Right lobe of liver (tissue), 4 donors: ENCODE measurements around the gene PSMC5.

Experiments
- CTCF ChIP-seq, 4 donors: fragments of 200-600 bp in 3 of 4; fragments of 450-650 bp in 1 of 4; IDR thresholded peaks; one replicate each; pipeline versions ENCODE4 v1.5.1 to v1.8.0; 2016 to 2022; ENCODE audit warnings: antibody characterized with exemption in 4 of 4, mild to moderate bottlenecking in 2 of 4
- POLR2A ChIP-seq: fragments of 450-650 bp; IDR thresholded peaks from one replicate; pipeline ENCODE4 v1.6.1; 2017; ENCODE audit warnings: antibody characterized with exemption, mild to moderate bottlenecking
- donor health status: DM: no; HTN: no; CAD: no.
- donor health status: DM: no; HTN: no; CAD: no.
- donor health status: DM: no; HTN: yes; CAD: no.

DNA sequence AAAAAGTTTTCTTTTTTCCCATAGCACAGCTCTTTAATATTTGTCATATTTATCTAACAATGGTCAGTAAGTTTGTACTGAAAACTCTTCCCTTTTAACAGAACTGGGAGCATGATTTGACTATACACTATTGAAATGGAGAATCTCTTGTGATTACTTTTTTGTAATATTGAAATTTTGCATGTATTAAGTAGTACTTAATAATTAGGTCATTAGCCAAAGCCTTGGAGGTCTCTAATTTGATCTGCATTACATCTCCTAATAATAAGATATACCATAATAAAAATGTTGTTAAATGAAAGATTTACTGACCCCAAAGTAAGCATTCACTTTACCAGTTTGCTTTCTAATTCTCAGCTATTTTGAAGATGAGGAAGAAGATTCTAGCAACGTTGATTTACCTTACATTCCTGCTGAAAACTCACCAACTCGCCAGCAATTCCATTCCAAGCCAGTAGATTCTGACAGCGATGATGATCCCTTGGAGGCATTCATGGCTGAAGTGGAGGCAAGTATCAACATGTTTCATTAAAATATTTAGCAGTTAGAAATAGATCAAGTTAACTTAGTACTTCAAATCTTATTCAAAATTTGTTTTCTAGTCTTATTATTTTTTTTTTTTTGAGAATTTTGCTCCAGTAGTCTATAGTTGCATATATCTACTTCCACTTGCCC, 35.0 kb upstream of the PSMC5 start:
- no peak for TF ChIP-seq CTCF (IDR thresholded peaks at IDR 0.05)
- TF ChIP-seq POLR2A: no peak
